Endothelial cell of umbilical vein (primary cell): ENCODE measurements around the gene C16orf74. TPM values are rescaled to one million over a fixed set of nuclear protein-coding genes. Genes with fewer than 3 reads are reported as not detected.

Experiments used
- BruUV-seq: library from RNA; stranded (reverse); fragments of 400-500 nt; replicated peaks from 2 replicates; lab custom pipeline; 2021; lab: Mats Ljungman, UMichigan
- CTCF ChIA-PET: fragments of 300-600, 350-600 bp; sonication (Branson Sonifier 250); formaldehyde crosslinking; loops from one replicate; lab custom pipeline; 2021; ENCODE audit warnings: antibody characterized with exemption, inconsistent platforms; lab: Charles Lee
- POLR2A ChIA-PET: fragments of 300-600, 350-600 bp; sonication (Branson Sonifier 250); formaldehyde crosslinking; loops from one replicate; lab custom pipeline; 2021; ENCODE audit warnings: antibody characterized with exemption, inconsistent platforms; lab: Charles Lee
- DNase-seq: peaks from one replicate; pipeline ENCODE4 v3.0.0-alpha.2; 2011; ENCODE audit warnings: low read depth, low spot score
- FAIRE-seq: peaks from 2 replicates; lab custom pipeline; 2011; peaks lifted over from hg19 to GRCh38; lab: Jason Lieb, UNC
- H2AFZ ChIP-seq: 2 replicates; pipeline ENCODE4 v1.6.0; 2012; ENCODE audit warnings: low read depth, low read length, control low read depth, inconsistent platforms
- H3K27ac ChIP-seq: 2 replicates; pipeline ENCODE4 v1.5.1; 2011; ENCODE audit warnings: low read depth, mild to moderate bottlenecking, control low read depth, low read length, moderate library complexity; ENCODE audit not compliant: insufficient read depth
- H3K27me3 ChIP-seq, 2 experiments: 2 replicates each; pipeline versions ENCODE4 v1.6.0 to v1.6.1; 2011; ENCODE audit warnings: low read length in 2 of 2, mixed read lengths in 1 of 2; ENCODE audit not compliant: control insufficient read depth in 2 of 2, insufficient read depth in 2 of 2
- H3K36me3 ChIP-seq, 2 experiments: 2 replicates in 1 of 2; 3 replicates in 1 of 2; pipeline ENCODE4 v1.5.1; 2011; ENCODE audit warnings: low read length in 2 of 2, mild to moderate bottlenecking in 1 of 2, moderate library complexity in 1 of 2; ENCODE audit not compliant: control insufficient read depth in 2 of 2, insufficient read depth in 2 of 2; ENCODE audit errors: extremely low read depth in 1 of 2
- H3K4me1 ChIP-seq: 3 replicates; pipeline ENCODE4 v1.5.1; 2011; ENCODE audit warnings: mild to moderate bottlenecking, low read length; ENCODE audit not compliant: control insufficient read depth, insufficient read depth; ENCODE audit errors: extremely low read depth
- H3K4me2 ChIP-seq: 2 replicates; pipeline ENCODE4 v1.6.1; 2011; ENCODE audit warnings: low read length, control low read depth, mixed read lengths; ENCODE audit not compliant: insufficient read depth
- H3K4me3 ChIP-seq, 3 experiments: fragments of 200-600 bp in 1 of 3; sonication (generic), shearing (Covaris generic) in 1 of 3; replicated peaks in 1 of 3; 2 replicates each; pipeline ENCODE4 v1.5.1; 2011 to 2016; ENCODE audit warnings: control low read depth in 3 of 3, low read length in 3 of 3, mild to moderate bottlenecking in 2 of 3, inconsistent platforms in 1 of 3, low read depth in 1 of 3, moderate library complexity in 1 of 3; ENCODE audit not compliant: insufficient read depth in 1 of 3
- H3K79me2 ChIP-seq: 2 replicates; pipeline ENCODE4 v1.6.0; 2012; ENCODE audit warnings: low read length, inconsistent platforms; ENCODE audit not compliant: control insufficient read depth, insufficient read depth
- H3K9ac ChIP-seq: replicated peaks from 2 replicates; pipeline ENCODE3; 2011; ENCODE audit warnings: low read length, control low read depth; ENCODE audit not compliant: insufficient read depth; ENCODE audit errors: extremely low read depth
- H3K9me1 ChIP-seq: replicated peaks from 3 replicates; pipeline ENCODE4 v1.6.0; 2011; ENCODE audit warnings: mild to moderate bottlenecking, low read length; ENCODE audit not compliant: control insufficient read depth, insufficient read depth; ENCODE audit errors: extremely low read depth
- H3K9me3 ChIP-seq: replicated peaks from 2 replicates; pipeline ENCODE4 v1.5.1; 2012; ENCODE audit warnings: low read length, inconsistent platforms; ENCODE audit not compliant: control insufficient read depth, insufficient read depth
- H4K20me1 ChIP-seq: replicated peaks from 2 replicates; pipeline ENCODE3; 2011; ENCODE audit warnings: mild to moderate bottlenecking, low read length; ENCODE audit not compliant: control insufficient read depth, insufficient read depth; ENCODE audit errors: extremely low read depth
- CTCF ChIP-seq, 2 donors: IDR thresholded peaks; 1 replicate in 1 of 2; 2 replicates in 1 of 2; pipeline ENCODE4 v1.5.1; 2011; ENCODE audit warnings: low read length in 2 of 2, mild to moderate bottlenecking in 2 of 2, moderate library complexity in 2 of 2, control low read depth in 1 of 2, inconsistent platforms in 1 of 2, low read depth in 1 of 2; ENCODE audit not compliant: insufficient read depth in 1 of 2; ENCODE audit errors: extremely low read depth in 1 of 2
- EZH2 ChIP-seq: IDR thresholded peaks from 2 replicates; pipeline ENCODE4 v1.6.1; 2012; ENCODE audit warnings: borderline replicate concordance, low read depth, mild to moderate bottlenecking, moderate library complexity, low read length, inconsistent platforms; ENCODE audit not compliant: severe bottlenecking
- FOS ChIP-seq: IDR thresholded peaks from 2 replicates; pipeline ENCODE4 v1.6.1; 2011; ENCODE audit warnings: mild to moderate bottlenecking, low read length, moderate library complexity, borderline replicate concordance; ENCODE audit not compliant: insufficient read depth
- GATA2 ChIP-seq: IDR thresholded peaks from 2 replicates; pipeline ENCODE4 v1.7.0; 2011; ENCODE audit warnings: low read depth, mild to moderate bottlenecking, moderate library complexity, mixed read lengths, low read length; ENCODE audit not compliant: insufficient read length, insufficient read depth
- JUN ChIP-seq: IDR thresholded peaks from 2 replicates; pipeline ENCODE4 v1.6.1; 2011; ENCODE audit warnings: borderline replicate concordance, low read depth; ENCODE audit not compliant: insufficient read length, insufficient read depth
- MAX ChIP-seq: IDR thresholded peaks from 2 replicates; pipeline ENCODE4 v1.6.1; 2011; ENCODE audit not compliant: insufficient read depth, insufficient read length
- MYC ChIP-seq: IDR thresholded peaks from one replicate; pipeline ENCODE4 v1.6.1; 2011; ENCODE audit warnings: mild to moderate bottlenecking, low read depth, low read length
- POLR2A ChIP-seq: IDR thresholded peaks from 2 replicates; pipeline ENCODE4 v1.6.1; 2012; ENCODE audit warnings: low read depth, mild to moderate bottlenecking, control low read depth, low read length
- POLR2AphosphoS5 ChIP-seq: IDR thresholded peaks from 2 replicates; pipeline ENCODE4 v1.6.1; 2012; ENCODE audit warnings: low read depth, mild to moderate bottlenecking, control low read depth, low read length, moderate library complexity; ENCODE audit not compliant: insufficient read depth
- dilution Hi-C: fragments of 300-500 bp; cut with MboI; formaldehyde crosslinking; loops from one replicate; pipeline ENCODE4 v1.15.0; 2019; ENCODE audit warnings: low sequenced_read_pairs; ENCODE audit not compliant: extremely low pct_ligation_motif_present
- intact Hi-C: fragments of 100-400 bp; cut with micrococcal nuclease; formaldehyde crosslinking; loops from one replicate; pipeline ENCODE4 v1.10.0; 2022
- polyA plus RNA-seq, 4 experiments: library from polyadenylated mRNA; depleted of rRNA in 3 of 4; stranded (reverse) in 3 of 4; unstranded in 1 of 4; fragments of >200 nt; gene quantifications; 2 replicates each; pipeline versions ENCODE4 v1.2.1 to v1.2.3, GENCODE V29; 2011 to 2012; ENCODE audit warnings: missing spikeins in 1 of 4
- total RNA-seq: library from RNA; stranded (reverse); gene quantifications from 2 replicates; pipeline ENCODE4 v1.2.3, GENCODE V29; 2021

Gene C16orf74
- total and polyA plus RNA-seq, 2 donors (not counting 3 experiments of a cell fraction or from before 2014, with no cell fraction given), result 12.1 to 38.7 TPM

DNA sequence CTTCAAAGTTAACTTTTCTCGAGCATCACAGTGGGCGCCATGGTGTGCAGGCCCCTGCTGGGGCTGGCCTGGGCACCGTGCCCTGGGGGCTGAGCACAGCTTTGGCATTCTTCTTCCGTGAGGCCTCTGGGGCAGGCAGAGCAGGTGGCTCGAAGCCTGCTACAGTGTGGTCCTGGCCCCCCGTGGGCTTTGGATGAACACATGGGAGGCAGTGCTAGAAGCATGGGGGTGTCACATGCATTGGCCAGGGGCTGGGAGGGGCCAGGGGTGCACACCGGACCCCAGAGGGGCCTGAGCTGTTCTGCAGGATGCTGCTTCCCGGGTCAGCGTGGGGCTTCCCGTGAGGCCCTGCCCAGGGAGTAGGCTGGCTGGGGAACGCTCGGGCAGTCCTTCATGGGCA, 12.1 kb upstream of the C16orf74 start:
- H2AFZ ChIP-seq, result no peak overlapping the region
- no peak for TF ChIP-seq CTCF (IDR thresholded peaks at IDR 0.05; ENCODE audit: extremely low read depth in 1 of 2, insufficient read depth in 1 of 2, low read depth in 1 of 2, low read length in 2 of 2)
- TF ChIP-seq FOS, result no peak
- TF ChIP-seq EZH2, result no peak
- TF ChIP-seq POLR2A, result no peak
- no peak for TF ChIP-seq MYC
- TF ChIP-seq JUN, result no peak
- no peak for TF ChIP-seq POLR2AphosphoS5
- TF ChIP-seq MAX, result no peak
- TF ChIP-seq GATA2, result no peak
- H4K20me1 ChIP-seq, result no peaks in the 10 kb centered on the region
- H3K27me3 ChIP-seq, result no peaks in the 10 kb centered on the region
- no peak overlapping the region for H3K4me3 ChIP-seq
- no peaks in the 10 kb centered on the region for H3K9me3 ChIP-seq
- DNase-seq (no peak), FAIRE-seq (no peak)
- no peak overlapping the region for H3K27ac ChIP-seq
- ChIA-PET CTCF (interaction anchor here (1.0 kb wide), 1 partner anchor 10 kb away, joined by 3 read pairs; no protein-coding TSS in a partner anchor), POLR2A (no interaction called here)
- H3K36me3 ChIP-seq, result no peaks in the 10 kb centered on the region
- H3K79me2 ChIP-seq, result no peaks in the 10 kb centered on the region
- H3K4me2 ChIP-seq, result no peak overlapping the region
- dilution Hi-C loops (no loop called here), intact Hi-C loops (no loop called here)
- H3K9ac ChIP-seq, result no peak overlapping the region
- no peaks in the 10 kb centered on the region for H3K9me1 ChIP-seq
- H3K4me1 ChIP-seq, result peaks cover 8% of the 10 kb centered on the region
- no TSS peak for BruUV-seq
